ENCODE data around the gene PHLDB1.
"Not testable (repeated sequence)": the region's sequence is repeated elsewhere in the genome, so short reads cannot be mapped to it uniquely, and the experiment has no call there.

The PHLDB1 gene

DNA sequence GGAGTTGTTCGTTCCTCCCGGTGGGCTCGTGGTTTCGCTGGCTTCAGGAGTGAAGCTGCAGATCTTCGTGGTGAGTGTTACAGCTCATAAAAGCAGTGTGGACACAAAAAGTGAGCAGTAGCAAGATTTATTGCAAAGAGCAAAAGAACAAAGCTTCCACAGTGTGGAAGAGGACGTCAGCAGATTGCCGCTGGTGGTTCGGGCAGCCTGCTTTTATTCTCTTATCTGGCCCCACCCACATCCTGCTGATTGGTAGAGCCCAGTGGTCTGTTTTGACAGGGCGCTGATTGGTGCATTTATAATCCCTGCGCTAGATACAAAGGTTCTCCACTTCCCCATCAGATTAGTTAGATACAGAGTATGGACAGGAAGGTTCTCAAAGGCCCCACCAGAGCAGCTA is 80.9 kb downstream of the PHLDB1 start:
- not testable (repeated sequence) for DNase-seq (ENCODE audit: low read depth)

DNA sequence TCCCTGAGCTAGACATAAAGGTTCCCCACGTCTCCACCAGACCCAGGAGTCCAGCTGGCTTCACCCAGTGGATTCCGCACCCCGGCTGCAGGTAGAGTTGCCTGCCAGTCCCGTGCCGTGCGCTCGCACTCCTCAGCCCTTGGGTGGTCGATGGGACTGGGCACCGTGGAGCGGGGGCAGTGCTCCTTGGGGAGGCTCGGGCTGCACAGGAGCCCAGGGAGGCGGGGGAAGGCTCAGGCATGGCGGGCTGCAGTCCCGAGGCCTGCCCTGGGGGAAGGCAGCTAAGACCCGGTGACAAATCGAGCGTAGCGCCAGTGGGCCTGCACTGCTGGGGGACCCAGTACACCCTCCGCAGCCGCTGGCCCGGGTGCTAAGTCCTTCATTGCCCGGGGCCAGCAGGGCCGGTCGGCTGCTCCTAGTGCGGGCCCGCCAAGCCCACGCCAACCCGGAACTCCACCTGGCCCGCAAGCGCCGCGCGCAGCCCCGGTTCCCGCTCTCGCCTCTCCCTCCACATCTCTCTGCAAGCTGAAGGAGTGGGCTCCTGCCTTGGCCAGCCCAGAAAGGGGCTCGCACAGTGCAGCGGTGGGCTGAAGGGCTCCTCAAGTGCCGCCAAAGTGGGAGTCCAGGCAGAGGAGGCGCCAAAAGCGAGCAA is 81.6 kb downstream of the PHLDB1 start:
- no peak for DNase-seq (ENCODE audit: low read depth)

DNA sequence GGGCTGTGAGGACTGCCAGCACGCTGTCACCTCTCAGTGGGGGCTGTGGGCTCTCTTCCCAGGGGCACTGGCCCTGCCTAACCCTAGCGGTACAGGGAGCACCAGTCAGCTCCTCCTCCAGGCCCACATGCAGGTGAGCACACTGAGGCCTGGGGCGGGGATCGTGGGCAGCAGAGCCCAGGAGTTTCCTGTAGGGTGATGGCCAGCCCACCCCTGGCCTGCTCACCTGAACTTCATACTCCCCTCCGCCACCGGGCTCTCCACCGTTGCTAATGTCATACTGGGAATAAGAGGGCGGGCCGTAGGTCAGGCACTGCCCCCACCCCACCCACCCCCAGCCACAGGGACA is 82.1 kb downstream of the PHLDB1 start:
- DNase-seq (ENCODE audit: low read depth): no peak

DNA sequence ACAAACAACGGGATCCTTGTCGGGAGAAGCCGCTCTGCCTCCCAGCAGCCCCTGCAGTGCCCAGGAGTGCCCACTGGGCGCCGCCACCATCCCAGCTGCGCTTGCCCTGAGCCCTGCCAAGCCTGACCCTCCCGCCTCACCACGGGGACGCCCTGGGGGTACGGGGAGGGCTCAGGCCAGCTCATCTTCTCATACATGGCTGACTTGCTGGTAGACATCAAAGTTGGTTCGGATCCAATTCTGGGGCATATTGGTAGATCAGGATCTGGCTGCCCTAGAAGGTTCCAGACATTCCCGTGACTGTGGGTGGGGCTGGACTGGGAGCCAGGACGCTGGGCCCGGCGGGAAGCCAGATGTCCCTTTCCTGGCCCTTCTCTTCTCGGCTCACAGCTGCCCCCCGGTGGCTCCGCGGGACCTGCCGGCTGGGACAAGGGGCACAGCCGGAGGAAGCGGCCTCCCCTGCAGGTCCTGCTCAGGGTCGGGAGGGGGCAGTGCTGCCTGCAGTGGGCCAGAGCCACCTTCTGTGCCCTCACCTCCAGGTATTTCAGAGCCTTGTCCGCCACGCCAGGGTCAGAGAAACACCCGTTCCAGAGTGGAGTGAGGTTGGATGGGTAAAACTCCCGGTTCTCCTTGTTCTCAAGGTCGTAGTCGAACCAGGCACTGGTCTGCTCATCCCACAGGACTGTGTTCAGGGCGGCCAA is 82.6 kb downstream of the PHLDB1 start:
- peak; percentile 67 for DNase-seq (ENCODE audit: low read depth)

DNA sequence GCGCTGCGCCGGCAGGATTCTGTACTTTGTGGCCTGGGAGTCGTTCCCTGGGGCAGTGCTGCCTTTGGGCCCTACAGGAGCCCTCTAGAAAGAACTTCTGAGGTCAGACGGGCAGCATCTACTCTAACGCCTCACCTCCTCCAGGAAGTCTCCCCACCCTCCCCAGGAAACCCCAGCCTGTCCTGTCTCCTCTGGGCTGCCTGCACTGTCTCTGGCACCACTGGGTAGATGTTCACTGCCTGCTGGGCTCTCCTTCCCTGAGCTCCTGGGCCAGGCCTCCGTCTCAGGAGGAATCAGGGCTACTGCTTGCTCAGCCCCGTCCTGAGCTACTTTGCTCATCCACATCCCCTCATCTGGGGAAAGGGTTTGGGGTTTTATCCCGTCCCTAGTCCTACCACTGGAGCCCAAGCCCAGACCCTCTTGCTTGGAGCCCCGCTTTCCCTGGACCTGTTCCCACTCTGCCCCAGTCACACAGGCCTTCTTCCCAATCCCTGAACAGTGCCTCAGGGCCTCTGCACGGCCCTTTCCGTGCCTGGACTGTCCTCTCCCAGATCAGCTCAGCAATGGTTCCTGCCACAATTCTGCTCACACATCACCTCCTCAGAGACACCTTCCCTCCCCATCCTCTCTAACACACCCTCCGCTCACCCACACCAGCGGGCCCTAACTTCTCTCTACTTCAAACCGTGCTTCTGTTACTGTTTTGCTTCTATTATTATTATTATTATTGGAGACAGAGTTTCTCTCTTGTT is 83.3 kb downstream of the PHLDB1 start:
- no peak for DNase-seq (ENCODE audit: low read depth)

- DNase-seq (ENCODE audit: low read depth): peak; percentile 42
These were observed 84.8 kb downstream of the PHLDB1 start for GRCh38 chr11:118691926-118692830.

- DNase-seq (ENCODE audit: low read depth): no peak
These were observed 86.8 kb downstream of the PHLDB1 start for GRCh38 chr11:118694185-118694584.

DNA sequence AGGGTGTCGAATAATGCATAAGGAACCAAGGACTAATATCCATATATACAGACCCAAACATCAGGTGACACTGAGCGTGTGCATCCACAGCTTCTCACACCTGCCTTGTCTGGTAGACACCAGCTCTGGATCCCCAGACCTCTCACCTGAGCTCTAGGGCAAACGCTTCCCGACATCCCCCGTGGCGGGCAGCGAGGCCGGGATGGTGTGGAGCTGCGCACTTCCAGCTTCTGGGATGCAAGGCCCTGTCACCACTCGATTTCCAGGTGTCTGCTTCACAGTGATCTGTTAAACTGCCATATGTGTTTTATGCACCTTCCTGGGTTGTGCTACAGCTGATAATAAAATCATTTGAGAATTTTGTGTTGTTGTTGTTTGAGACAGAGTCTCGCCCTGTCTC is 87.4 kb downstream of the PHLDB1 start:
- DNase-seq (ENCODE audit: low read depth): no peak

GRCh38 chr11:118696673-118697226 is 89.3 kb downstream of the PHLDB1 start:
- DNase-seq (ENCODE audit: low read depth): no peak

- DNase-seq (ENCODE audit: low read depth): no peak
These were observed 89.9 kb downstream of the PHLDB1 start for GRCh38 chr11:118697346-118697745.

DNA sequence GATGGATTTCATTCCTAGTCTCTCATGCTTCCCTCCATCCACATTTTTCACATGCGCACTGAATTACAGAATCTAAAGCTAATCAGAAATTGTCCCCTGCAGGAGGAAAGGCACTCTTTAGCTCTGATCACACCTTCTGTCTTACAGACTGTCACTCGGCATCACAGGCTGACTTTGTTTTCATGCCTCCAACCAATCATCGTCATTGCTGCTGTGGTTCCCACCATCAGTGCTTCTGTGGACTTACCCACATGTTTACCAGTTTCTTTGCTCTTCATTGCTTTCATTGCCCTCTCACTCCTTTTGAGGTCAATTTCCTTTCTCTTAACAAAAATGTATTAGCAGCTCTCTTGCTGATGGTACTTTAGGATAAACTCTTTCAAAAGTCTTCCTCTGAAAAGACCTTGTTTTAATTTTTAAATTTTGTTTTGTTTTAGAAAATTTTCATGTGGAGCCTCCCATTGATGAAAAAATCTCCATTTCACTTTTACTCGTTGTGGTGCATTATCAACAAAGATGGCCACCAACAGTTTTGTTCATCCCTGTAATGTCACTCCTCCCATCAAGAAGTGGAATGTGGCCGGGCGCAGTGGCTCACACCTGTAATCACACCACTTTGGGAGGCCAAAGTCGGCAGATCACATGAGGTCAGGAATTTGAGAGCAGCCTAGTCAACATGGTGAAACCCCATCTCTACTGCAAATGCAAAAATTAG is 92.2 kb downstream of the PHLDB1 start:
- DNase-seq (ENCODE audit: low read depth): peak; percentile 54

DNA sequence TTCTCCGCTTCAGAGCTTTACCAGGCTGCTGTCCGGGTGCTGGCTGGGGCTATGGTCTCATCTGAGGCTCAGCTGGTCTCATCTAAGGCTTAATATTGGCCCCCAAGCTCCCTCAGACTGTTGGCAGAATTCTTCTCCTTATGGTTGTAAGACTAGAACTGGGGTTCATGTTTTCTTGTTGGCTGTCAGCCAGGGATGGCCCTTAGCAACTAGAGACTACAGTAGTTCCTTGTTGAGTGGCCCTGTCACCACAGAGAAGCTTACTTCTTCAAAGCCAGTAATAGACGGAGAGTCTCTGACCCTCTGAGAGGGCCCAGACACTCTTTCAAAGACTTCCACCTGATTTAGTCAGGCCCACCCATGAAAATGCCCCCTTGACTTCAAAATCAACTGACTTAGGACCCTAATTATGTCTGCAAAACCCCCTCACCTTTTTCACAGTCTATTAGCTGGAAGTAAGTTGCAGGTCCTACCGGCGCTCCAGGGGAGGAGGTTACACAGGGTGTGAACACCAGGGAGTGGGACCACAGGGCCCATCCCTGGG is 96.2 kb downstream of the PHLDB1 start:
- DNase-seq (ENCODE audit: low read depth): no peak

- peak; percentile 24 for DNase-seq (ENCODE audit: low read depth)
These were observed 97.8 kb downstream of the PHLDB1 start for GRCh38 chr11:118705111-118705741.

DNA sequence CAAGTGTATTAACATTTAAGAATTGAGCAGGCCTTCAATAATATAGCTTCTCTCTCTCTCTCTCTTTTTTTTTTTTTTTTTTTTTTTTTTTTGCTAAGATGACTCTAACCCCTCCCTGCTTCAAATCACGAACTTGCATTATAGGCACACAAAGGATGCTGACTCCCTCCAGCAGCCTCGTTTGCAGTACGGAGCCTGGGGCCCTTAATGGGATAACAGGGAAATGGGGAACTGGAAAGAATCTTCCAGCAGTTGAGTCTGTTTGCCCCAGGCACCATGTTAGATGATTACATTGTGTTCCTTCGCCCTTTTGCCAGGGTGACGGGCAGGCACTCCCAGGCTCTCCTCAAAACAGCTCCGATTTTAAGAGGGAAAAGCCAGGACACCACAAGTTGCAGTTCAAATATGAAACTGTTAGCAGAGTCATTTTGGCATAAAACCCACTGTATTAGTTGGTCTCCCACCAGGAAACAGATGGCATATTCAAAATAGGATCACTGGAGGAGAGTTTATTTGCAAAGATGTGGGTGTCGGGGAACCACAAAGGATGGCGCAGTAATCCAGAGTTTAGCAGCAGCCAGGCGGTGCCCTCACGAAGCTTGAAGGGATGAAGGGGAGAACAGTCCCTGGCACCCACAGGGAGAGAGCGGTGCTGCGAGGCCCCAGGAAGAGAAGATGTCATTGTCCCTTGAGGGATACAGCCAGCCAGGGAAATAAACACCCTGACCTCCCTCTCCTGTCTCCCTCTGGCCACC is 98.6 kb downstream of the PHLDB1 start:
- DNase-seq (ENCODE audit: low read depth): no peak

DNA sequence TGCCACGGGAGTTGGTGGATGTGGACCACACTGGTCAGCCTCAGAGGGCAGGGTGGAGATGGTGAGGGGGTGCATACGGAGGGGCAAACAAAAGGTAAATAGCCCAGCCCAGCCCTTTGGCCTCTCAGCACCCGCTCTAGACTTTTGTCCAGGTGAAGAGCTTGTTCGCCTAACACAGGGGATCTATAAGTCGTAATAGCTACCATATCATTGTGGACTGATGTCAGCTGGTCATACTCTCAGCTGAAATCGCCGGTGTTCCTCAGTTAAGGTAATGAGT is 99.1 kb downstream of the PHLDB1 start:
- no peak for DNase-seq (ENCODE audit: low read depth)
